Upper lobe of right lung (tissue), 1 donor: ENCODE measurements around the gene WRAP73. TPM values are rescaled to one million over a fixed set of nuclear protein-coding genes. Genes with fewer than 3 reads are reported as not detected.

Experiments used
- ATAC-seq: fragments of 200-7000 bp; cut with Tn5 transposase; one replicate; pipeline ENCODE4 v1.9.1; 2020; ENCODE audit warnings: mild to moderate bottlenecking, moderate library complexity
- DNase-seq: peaks from one replicate; pipeline ENCODE4 v3.0.0-alpha.2; 2020
- H3K27ac ChIP-seq: fragments of 200-600 bp; one replicate; pipeline ENCODE4 v1.8.0; 2022
- H3K27me3 ChIP-seq: fragments of 200-600 bp; one replicate; pipeline ENCODE4 v1.8.0; 2022; ENCODE audit warnings: mild to moderate bottlenecking
- H3K36me3 ChIP-seq: fragments of 200-600 bp; one replicate; pipeline ENCODE4 v1.8.0; 2022
- H3K4me1 ChIP-seq: fragments of 200-600 bp; one replicate; pipeline ENCODE4 v1.8.0; 2022
- H3K4me3 ChIP-seq: fragments of 200-600 bp; one replicate; pipeline ENCODE4 v1.8.0; 2022; ENCODE audit warnings: mild to moderate bottlenecking
- H3K9me3 ChIP-seq: fragments of 200-600 bp; one replicate; pipeline ENCODE4 v1.8.0; 2022
- CTCF ChIP-seq: fragments of 200-600 bp; IDR thresholded peaks from one replicate; pipeline ENCODE4 v1.8.0; 2022; ENCODE audit warnings: antibody characterized with exemption
- intact Hi-C: fragments of 100-400 bp; cut with DNase I; formaldehyde crosslinking; loops from one replicate; pipeline ENCODE4 v1.11.0; 2022
- total RNA-seq: library from RNA; stranded (reverse); fragmentation: NEBNext Ultra II Directional; extraction: Animal tissue kit (Norgen Biotek cat#: 25700); gene quantifications from one replicate; pipeline ENCODE4 v1.2.1, GENCODE V29; 2021
- donor health status: DM: no; HTN: yes; CAD: no; lungs with severe emphysema.

Gene WRAP73
- total RNA-seq, 1 donor from 2014 or later, result 18.5 TPM

- no peak for TF ChIP-seq CTCF
- intact Hi-C loops, result no loop called here
- ATAC-seq (no peak), DNase-seq (no peak)
- H3K4me3 ChIP-seq, result no peak overlapping the region
- H3K9me3 ChIP-seq, result no peaks in the 10 kb centered on the region
- H3K4me1 ChIP-seq, result peaks cover 11% of the 10 kb centered on the region
- no peaks in the 10 kb centered on the region for H3K27me3 ChIP-seq
- peaks cover 28% of the 10 kb centered on the region for H3K36me3 ChIP-seq
- no peak overlapping the region for H3K27ac ChIP-seq
These were observed 5.6 kb downstream of the WRAP73 start for GRCh38 chr1:3644273-3644672.

DNA sequence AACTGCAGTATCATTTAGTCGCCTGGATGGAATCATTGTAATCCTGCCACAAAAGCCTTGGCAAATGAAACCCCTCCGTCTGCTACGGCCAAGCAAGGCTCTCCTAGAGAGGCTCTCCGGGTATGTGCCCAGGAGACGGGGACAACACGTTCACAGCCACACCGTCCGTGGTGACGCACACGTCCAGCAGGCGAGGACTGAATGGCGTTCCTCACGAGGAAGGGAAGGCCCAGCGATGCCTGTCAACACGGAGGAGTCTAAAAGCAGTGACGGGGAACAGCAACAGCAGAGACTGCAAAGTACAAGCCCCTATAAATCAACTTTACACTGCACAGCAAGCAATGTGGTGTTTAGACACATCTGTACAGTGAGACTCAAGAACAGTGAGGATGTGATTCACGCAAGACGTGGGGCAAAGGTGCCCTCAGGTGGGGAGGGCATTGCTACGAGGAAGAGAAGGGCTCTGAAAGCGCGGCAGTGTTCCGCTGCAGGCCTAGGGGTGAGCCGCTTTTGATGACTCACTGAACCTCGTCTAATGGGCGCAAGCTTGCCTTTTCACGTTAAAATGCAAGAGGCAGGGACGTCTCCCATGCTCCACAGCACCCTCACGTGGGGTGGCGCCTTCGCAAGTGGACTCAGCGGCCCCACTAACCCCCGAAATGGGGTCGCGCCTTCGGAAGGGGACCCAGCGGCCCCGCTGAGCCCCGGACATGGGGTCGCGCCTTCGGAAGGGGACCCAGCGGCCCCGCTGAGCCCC lies 6.8 kb downstream of the WRAP73 start:
- peak; percentile 40 for DNase-seq
- intact Hi-C loops, result no loop called here
- no peak overlapping the region for H3K27ac ChIP-seq
- H3K36me3 ChIP-seq, result peaks cover 34% of the 10 kb centered on the region
- no peak for ATAC-seq
- H3K4me3 ChIP-seq, result no peak overlapping the region
- H3K27me3 ChIP-seq, result no peaks in the 10 kb centered on the region
- TF ChIP-seq CTCF, result no peak
- H3K9me3 ChIP-seq, result no peaks in the 10 kb centered on the region
- H3K4me1 ChIP-seq, result no peaks in the 10 kb centered on the region

DNA sequence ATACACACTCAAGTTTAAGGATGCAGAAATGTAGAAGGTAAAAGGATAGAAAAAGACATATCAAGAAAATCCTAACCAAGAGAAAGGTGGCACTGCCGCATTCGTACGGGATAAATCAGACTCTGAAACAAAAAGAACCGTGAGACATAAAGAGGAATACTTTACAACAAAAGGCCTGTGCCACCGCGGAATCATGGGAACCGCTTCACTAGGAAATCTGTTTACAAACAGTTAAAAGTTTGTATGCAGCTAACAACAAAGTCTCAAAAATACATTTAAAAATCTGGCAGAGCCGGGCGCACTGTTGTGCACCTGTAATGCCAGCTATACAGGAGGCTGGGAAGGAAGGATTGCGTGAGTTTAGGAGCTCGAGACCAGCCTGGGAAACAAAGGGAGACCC lies 8.1 kb downstream of the WRAP73 start:
- Histone ChIP-seq H3K4me1 (no peaks in the 10 kb centered on the region), H3K27ac (no peak overlapping the region), H3K9me3 (no peaks in the 10 kb centered on the region), H3K4me3 (no peak overlapping the region), H3K36me3 (peaks cover 39% of the 10 kb centered on the region), H3K27me3 (no peaks in the 10 kb centered on the region)
- intact Hi-C loops, result no loop called here
- TF ChIP-seq CTCF, result no peak
- DNase-seq (peak; percentile 19), ATAC-seq (no peak)

DNA sequence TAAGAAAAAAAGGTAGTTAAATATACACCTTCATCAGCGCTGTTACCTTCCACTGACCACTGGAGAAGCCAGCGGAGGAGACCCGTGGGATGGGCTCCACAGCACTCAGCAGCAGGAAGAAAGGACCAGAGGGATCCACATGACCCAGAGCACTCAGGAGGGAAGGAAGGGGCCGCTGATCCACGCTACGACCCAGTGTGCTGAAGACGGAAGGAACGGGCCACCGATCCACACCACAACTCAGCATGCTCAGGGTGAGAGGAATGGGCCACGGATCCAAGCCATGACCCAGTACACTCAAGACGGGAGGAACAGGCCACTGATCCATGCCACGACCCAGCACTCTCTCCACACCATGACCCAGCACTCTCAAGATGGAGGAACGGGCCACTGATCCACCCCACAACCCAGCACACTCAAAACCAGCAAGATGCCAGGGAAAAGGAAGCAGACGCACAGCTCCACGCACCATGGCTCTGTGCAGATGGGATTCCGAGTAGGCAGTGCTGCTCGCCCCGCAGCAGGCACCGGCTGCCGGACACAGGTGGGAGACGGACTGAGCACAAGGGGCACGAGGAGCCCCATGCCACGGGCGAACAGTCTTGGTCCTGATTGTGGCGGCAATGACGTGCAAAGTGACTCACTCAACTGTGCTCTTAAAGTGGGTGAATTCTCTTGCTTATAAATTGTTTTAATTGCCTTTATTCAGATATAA lies 8.7 kb downstream of the WRAP73 start:
- no peak overlapping the region for H3K4me3 ChIP-seq
- H3K27me3 ChIP-seq, result no peaks in the 10 kb centered on the region
- intact Hi-C loops, result no loop called here
- TF ChIP-seq CTCF, result no peak
- no peak for ATAC-seq
- no peaks in the 10 kb centered on the region for H3K9me3 ChIP-seq
- DNase-seq, result peak; percentile 54
- H3K27ac ChIP-seq, result no peak overlapping the region
- peaks cover 39% of the 10 kb centered on the region for H3K36me3 ChIP-seq
- H3K4me1 ChIP-seq, result no peaks in the 10 kb centered on the region

- peaks cover 41% of the 10 kb centered on the region for H3K36me3 ChIP-seq
These were observed 9.6 kb downstream of the WRAP73 start for GRCh38 chr1:3640121-3640837.

More at GRCh38 chr1:3640121-3640837, 9.6 kb downstream of the WRAP73 start:
- ATAC-seq (no peak), DNase-seq (peak; percentile 58)
- TF ChIP-seq CTCF, result no peak
- intact Hi-C loops, result no loop called here
- Histone ChIP-seq H3K9me3 (no peaks in the 10 kb centered on the region), H3K27me3 (no peaks in the 10 kb centered on the region), H3K4me3 (no peak overlapping the region), H3K4me1 (no peaks in the 10 kb centered on the region), H3K27ac (no peak overlapping the region)
